ENCODE results near the gene KMT5C. TPM values are rescaled to one million over a fixed set of nuclear protein-coding genes. Genes with fewer than 3 reads are reported as not detected.

The KMT5C gene
- total RNA-seq, 1 donor from 2014 or later = 6.2 TPM

- DNase-seq (ENCODE audit: missing footprints) (no peak), ATAC-seq (no peak)
- intact Hi-C loops (cut with DNase I) = no loop called here
These were observed 51.6 kb downstream of the KMT5C start for GRCh38 chr19:55391191-55391670.

- DNase-seq (ENCODE audit: missing footprints) (no peak), ATAC-seq (no peak)
- intact Hi-C loops (cut with DNase I) = no loop called here
These were observed 52.3 kb downstream of the KMT5C start for GRCh38 chr19:55391702-55392615.

- DNase-seq (ENCODE audit: missing footprints) (no peak), ATAC-seq (no peak)
- intact Hi-C loops (cut with DNase I) = no loop called here
These were observed 53.4 kb downstream of the KMT5C start for GRCh38 chr19:55392820-55393761.

Other genes starting within 250 kb of the KMT5C start
- gene PPP1R12C, start 222.2 kb upstream of the KMT5C start, total RNA-seq = 140 TPM
- 66.0 TPM for gene TNNT1, start 190.7 kb upstream of the KMT5C start, total RNA-seq
- 4,708 TPM for gene TNNI3, start 182.1 kb upstream of the KMT5C start, total RNA-seq
- 0.73 TPM for gene DNAAF3, start 173.3 kb upstream of the KMT5C start, total RNA-seq
- gene SYT5, start 159.6 kb upstream of the KMT5C start, total RNA-seq = not detected
- gene PTPRH, start 130.4 kb upstream of the KMT5C start, total RNA-seq = 0.87 TPM
- 1.6 TPM for gene TMEM86B, start 111.1 kb upstream of the KMT5C start, total RNA-seq
- 39.5 TPM for gene PPP6R1, start 80.9 kb upstream of the KMT5C start, total RNA-seq
- gene HSPBP1, start 59.8 kb upstream of the KMT5C start, total RNA-seq = 30.2 TPM
- gene BRSK1, start 55.9 kb upstream of the KMT5C start, total RNA-seq = 2.4 TPM
- 1.2 TPM for gene TMEM150B, start 14.5 kb upstream of the KMT5C start, total RNA-seq
- gene COX6B2, start 14.8 kb downstream of the KMT5C start, total RNA-seq = not detected
- not detected for gene GARIN5B, start 23.4 kb downstream of the KMT5C start, total RNA-seq
- gene IL11, start 30.6 kb downstream of the KMT5C start, total RNA-seq = not detected
- gene TMEM190, start 37.0 kb downstream of the KMT5C start, total RNA-seq = not detected
- 0.24 TPM for gene TMEM238, start 44.4 kb downstream of the KMT5C start, total RNA-seq
- gene RPL28, start 46.1 kb downstream of the KMT5C start, total RNA-seq = 664 TPM
- gene UBE2S, start 67.9 kb downstream of the KMT5C start, total RNA-seq = 31.2 TPM
- not detected for gene SHISA7, start 103.4 kb downstream of the KMT5C start, total RNA-seq
- 55.2 TPM for gene ISOC2, start 121.8 kb downstream of the KMT5C start, total RNA-seq
- gene C19orf85, start 124.9 kb downstream of the KMT5C start, total RNA-seq = not detected
- 5.7 TPM for gene ZNF628, start 136.7 kb downstream of the KMT5C start, total RNA-seq
- gene NAT14, start 145.3 kb downstream of the KMT5C start, total RNA-seq = 5.6 TPM
- gene SSC5D, start 148.6 kb downstream of the KMT5C start, total RNA-seq = 3.4 TPM
- gene SBK2, start 197.3 kb downstream of the KMT5C start, total RNA-seq = 12.7 TPM
- 17.6 TPM for gene SBK3, start 205.7 kb downstream of the KMT5C start, total RNA-seq
- 13.1 TPM for gene ZNF579, start 241.0 kb downstream of the KMT5C start, total RNA-seq